Spleen (tissue), 7 donors: Measurements from ENCODE around the gene LPP.

Experiments used
- POLR2A ChIP-seq, 3 donors: fragments of 450-650 bp; IDR thresholded peaks; one replicate each; pipeline ENCODE4 v1.5.1; 2017; ENCODE audit warnings: antibody characterized with exemption in 3 of 3, mild to moderate bottlenecking in 1 of 3
- POLR2AphosphoS5 ChIP-seq, 3 donors: sonication (generic); formaldehyde crosslinking; IDR thresholded peaks; one replicate each; pipeline ENCODE4 v1.5.1; 2017; ENCODE audit warnings: antibody characterized with exemption in 3 of 3
- TF ChIP-seq, protein P1 (sequence below), 11 experiments: fragments of 200-600 bp in 7 of 11; fragments of 450-650 bp in 4 of 11; sonication (generic) in 4 of 11; IDR thresholded peaks in 8 of 11; conservative IDR thresholded peaks in 3 of 11; 1 replicate in 7 of 11; 2 replicates in 4 of 11; pipeline versions ENCODE4 v1.4.0 to v1.8.0; 2016 to 2021; ENCODE audit warnings: antibody characterized with exemption in 11 of 11, inconsistent platforms in 4 of 11, mild to moderate bottlenecking in 1 of 11
- donor health status: DM: no; HTN: no; CAD: no; lungs with moderate emphysema.
- donor health status: DM: no; HTN: no; CAD: no.
- donor health status: DM: no; HTN: no; CAD: no.

DNA sequence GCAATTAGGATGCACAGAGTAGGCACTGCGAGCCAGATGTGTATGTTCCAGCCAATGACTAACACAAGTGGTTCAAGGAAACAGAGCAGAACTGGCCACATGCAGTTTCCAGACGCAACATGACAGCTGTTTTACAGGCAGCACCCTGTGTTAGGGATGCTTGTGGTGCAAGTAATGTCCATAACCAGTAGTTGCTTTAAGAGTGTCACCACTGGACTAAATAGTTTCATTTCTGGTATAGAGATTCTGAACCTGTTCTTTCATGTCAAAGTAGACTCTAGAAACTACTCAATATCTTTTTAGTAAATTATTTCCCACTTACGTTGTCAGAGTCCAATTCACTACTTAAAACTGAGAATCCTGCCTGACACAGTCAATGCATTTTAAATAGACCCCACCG is 14.5 kb upstream of the LPP start:
- TF ChIP-seq POLR2A (IDR thresholded peaks at IDR 0.05) = no peak
- no peak for TF ChIP-seq POLR2AphosphoS5 (IDR thresholded peaks at IDR 0.05)
- TF ChIP-seq, protein P1, sequence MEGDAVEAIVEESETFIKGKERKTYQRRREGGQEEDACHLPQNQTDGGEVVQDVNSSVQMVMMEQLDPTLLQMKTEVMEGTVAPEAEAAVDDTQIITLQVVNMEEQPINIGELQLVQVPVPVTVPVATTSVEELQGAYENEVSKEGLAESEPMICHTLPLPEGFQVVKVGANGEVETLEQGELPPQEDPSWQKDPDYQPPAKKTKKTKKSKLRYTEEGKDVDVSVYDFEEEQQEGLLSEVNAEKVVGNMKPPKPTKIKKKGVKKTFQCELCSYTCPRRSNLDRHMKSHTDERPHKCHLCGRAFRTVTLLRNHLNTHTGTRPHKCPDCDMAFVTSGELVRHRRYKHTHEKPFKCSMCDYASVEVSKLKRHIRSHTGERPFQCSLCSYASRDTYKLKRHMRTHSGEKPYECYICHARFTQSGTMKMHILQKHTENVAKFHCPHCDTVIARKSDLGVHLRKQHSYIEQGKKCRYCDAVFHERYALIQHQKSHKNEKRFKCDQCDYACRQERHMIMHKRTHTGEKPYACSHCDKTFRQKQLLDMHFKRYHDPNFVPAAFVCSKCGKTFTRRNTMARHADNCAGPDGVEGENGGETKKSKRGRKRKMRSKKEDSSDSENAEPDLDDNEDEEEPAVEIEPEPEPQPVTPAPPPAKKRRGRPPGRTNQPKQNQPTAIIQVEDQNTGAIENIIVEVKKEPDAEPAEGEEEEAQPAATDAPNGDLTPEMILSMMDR (IDR thresholded peaks at IDR 0.05 in 8 of 11, conservative IDR thresholded peaks at IDR 0.05 in 3 of 11) = no peak
